Kidney epithelial cell (primary cell): Measurements from ENCODE around the gene CDC34. TPM values are rescaled to one million over a fixed set of nuclear protein-coding genes. Genes with fewer than 3 reads are reported as not detected.

Experiments
- DNase-seq: peaks from one replicate; pipeline ENCODE4 v3.0.0-alpha.2; 2010; ENCODE audit warnings: low read depth
- H3K27me3 ChIP-seq: 2 replicates; pipeline ENCODE4 v1.6.0; 2011; ENCODE audit warnings: low read length; ENCODE audit not compliant: control insufficient read depth, insufficient read depth
- H3K36me3 ChIP-seq: 2 replicates; pipeline ENCODE4 v1.5.1; 2011; ENCODE audit warnings: low read length; ENCODE audit not compliant: control insufficient read depth, insufficient read depth
- H3K4me3 ChIP-seq: 2 replicates; pipeline ENCODE4 v1.5.1; 2011; ENCODE audit warnings: low read depth, mild to moderate bottlenecking, control low read depth, low read length
- total RNA-seq: library from RNA; depleted of rRNA; stranded (reverse); fragments of >200 nt; gene quantifications from 2 replicates; pipeline ENCODE4 v1.2.3, GENCODE V29; 2015
- TF ChIP-seq, protein P1 (sequence below): IDR thresholded peaks from 2 replicates; pipeline ENCODE4 v1.5.1; 2011; ENCODE audit warnings: mild to moderate bottlenecking, moderate library complexity, low read length, control low read depth, inconsistent platforms; ENCODE audit not compliant: insufficient read depth, poor library complexity, severe bottlenecking

The CDC34 gene
- total RNA-seq, 1 donor from 2014 or later, result 194 TPM

DNA sequence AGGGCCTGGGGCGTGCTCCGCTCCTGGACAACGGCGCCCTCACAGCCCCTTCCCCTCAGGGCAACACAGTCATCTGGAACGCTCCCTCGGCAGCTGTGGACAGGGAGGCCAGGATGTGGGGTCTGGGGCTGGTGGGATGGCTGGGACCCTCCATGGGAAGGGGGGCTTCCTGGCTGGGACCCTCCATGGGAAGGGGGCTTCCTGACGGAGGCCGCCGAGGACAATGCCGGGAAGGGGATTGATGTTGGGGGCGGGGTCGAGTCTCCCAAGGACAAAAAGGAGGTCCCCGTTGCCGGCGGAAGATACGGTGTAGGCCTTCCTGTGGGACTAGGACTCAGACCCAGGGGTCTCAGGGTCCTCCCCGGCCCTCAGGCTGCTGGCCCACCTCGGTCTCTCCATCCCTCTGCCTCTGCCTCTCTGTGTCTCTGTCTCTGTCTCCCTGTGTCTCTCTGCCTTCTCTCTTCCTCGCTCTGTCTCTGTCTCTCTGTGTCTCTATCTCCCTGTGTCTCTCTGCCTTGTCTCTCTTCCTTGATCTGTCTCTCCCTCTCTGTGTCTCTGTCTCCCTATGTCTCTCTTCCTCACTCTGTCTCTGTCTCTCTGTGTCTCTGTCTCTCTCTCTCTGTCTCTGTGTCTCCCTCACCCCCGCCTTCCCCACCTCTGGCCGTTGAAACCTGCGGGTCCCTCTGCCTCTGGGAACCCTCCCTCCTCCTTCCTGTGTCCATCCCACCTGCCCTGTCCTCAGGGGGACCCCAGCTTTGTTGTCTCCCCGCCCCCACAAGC, 38.0 kb upstream of the CDC34 start:
- DNase-seq, result no peak
- TF ChIP-seq, protein P1, sequence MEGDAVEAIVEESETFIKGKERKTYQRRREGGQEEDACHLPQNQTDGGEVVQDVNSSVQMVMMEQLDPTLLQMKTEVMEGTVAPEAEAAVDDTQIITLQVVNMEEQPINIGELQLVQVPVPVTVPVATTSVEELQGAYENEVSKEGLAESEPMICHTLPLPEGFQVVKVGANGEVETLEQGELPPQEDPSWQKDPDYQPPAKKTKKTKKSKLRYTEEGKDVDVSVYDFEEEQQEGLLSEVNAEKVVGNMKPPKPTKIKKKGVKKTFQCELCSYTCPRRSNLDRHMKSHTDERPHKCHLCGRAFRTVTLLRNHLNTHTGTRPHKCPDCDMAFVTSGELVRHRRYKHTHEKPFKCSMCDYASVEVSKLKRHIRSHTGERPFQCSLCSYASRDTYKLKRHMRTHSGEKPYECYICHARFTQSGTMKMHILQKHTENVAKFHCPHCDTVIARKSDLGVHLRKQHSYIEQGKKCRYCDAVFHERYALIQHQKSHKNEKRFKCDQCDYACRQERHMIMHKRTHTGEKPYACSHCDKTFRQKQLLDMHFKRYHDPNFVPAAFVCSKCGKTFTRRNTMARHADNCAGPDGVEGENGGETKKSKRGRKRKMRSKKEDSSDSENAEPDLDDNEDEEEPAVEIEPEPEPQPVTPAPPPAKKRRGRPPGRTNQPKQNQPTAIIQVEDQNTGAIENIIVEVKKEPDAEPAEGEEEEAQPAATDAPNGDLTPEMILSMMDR, result no peak

DNA sequence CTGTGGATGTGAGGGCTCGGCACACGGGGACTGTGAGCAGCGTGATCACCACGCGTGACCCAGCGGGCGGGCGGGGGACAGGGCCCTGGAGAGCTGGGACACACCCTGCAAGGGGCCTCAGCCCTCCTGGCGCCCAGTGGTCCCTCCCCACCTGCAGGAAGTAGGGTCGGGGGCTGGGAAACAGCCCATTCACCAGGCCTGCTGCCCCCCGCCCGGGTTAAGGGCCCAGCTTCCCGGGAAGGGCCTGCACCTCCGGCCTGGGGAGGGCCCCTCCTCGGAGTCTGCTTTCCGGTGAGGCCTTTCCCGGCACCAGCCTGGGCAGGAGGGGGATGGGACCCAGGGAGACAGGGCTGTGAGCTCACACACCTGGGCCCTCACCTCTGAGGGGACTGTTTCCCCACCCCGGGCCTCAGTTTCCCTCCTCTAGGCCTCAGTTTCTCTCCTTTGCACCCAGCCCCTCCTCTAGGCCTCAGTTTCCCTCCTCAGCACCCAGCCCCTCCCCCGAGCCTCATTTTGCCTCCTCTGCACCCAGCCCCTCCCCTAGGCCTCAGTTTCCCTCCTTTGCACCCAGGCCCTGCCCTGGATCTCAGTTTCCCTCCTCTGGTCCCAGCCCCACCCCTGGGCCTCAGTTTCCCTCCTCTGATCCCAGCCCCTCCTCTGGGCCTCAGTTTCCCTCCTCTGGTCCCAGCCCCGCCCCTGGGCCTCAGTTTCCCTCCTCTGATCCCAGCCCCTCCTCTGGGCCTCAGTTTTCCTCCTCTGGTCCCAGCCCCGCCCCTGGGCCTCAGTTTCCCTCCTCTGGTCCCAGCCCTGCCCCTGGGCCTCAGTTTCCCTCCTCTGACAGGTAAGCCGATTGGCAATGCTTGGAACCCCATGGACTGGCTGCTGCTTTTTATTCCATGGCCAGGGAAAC, 37.1 kb upstream of the CDC34 start:
- Histone ChIP-seq H3K27me3 (peaks cover 32% of the 10 kb centered on the region), H3K36me3 (no peaks in the 10 kb centered on the region), H3K4me3 (no peak overlapping the region)
- TF ChIP-seq, protein P1, result no peak
- no peak for DNase-seq

More for the DNA sequence above, 38.0 kb upstream of the CDC34 start:
- Histone ChIP-seq H3K27me3 (peaks cover 24% of the 10 kb centered on the region), H3K4me3 (no peak overlapping the region), H3K36me3 (no peaks in the 10 kb centered on the region)

DNA sequence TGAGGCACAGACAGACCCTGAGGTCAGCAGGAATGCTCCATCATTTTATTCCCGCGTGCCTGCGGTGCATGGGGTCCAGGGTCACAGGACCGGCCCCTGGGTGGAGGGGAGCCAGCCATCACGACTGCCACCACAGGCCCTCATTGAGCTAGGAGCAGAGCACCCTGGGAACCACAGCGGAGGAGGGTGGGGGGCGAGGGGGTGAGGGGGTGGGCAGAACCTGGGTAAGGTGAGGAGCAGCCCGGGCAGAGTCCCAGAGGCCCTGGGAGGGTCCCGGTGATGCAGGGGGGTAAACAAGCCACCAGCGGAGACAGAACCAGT, 36.5 kb upstream of the CDC34 start:
- no peaks in the 10 kb centered on the region for H3K36me3 ChIP-seq
- TF ChIP-seq, protein P1, result no peak

DNA sequence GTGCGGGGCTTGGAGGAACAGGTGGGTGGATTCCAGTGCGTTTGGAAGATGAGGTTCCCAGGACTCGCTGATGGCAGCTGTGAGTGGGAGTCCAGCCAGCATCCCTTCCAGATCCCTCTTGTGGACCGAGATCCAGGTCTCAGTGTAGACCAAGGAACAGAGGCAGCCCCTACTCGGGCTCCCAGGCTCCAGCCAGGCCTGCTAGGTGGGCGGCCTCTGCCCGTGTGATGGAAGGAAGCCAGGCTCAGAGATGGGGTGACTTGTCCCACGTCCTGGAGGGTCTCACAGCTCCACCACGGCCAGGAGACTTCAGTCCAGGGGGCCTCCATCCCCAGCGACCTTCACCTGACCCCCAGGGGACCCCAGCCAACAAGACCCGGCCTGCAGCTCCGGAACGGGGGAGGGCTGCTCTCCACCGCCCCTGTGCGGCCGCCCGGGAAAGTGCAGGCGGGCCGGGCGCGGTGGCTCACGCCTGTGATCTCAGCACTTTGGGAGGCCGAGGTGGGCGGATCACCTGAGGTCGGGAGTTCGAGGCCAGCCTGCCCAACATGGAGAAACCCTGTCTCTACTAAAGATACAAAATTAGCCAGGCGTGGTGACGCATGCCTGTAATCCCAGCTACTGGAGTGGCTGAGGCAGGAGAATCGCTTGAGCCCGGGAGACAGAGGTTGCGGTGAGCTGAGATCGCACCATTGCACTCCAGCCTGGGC, 36.0 kb upstream of the CDC34 start:
- TF ChIP-seq, protein P1, result peak; percentile 75
- DNase-seq, result no peak
- peaks cover 38% of the 10 kb centered on the region for H3K27me3 ChIP-seq
- no peak overlapping the region for H3K4me3 ChIP-seq
- no peaks in the 10 kb centered on the region for H3K36me3 ChIP-seq

More for the DNA sequence above, 36.5 kb upstream of the CDC34 start:
- Histone ChIP-seq H3K4me3 (no peak overlapping the region), H3K27me3 (peaks cover 37% of the 10 kb centered on the region)
- no peak for DNase-seq

DNA sequence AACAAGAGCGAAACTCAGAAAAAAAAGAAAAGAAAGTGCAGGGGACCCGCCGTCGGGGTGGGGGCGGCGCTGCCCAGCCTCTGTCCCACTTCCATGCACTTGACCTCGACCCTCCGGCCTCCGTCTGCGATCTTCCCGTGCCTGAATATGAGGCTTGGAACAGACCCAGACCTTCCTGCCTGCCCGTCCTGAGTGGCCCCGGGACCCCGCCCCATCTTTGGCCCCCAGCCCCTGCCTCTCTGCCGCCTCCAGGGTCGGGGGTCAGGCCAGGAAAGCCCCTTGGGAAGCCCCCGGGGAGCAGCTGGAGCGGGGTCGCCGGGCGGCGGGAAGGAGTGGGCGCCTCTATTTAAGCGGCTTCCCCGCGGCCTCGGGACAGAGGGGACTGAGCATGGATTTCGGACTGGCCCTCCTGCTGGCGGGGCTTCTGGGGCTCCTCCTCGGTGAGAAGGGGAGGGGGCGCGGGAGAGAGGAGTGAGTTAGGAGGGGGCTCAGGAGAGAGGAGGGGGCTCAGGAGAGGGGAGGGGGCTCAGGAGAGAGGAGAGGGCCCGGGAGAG, 35.4 kb upstream of the CDC34 start, which contains the start of gene MADCAM1:
TSS of gene MADCAM1 (plus strand) at position 375 of the 554 bp plus-strand sequence. CDS start at position 389, 14 bp downstream.
- TF ChIP-seq, protein P1, result no peak

More for the DNA sequence above, 35.4 kb upstream of the CDC34 start, which contains the start of gene MADCAM1:
- Histone ChIP-seq H3K27me3 (peaks cover 38% of the 10 kb centered on the region), H3K4me3 (no peak within 1 kb of the TSS), H3K36me3 (no peaks in the 10 kb centered on the region)
- DNase-seq, result no peak
